ENCODE results near the gene C4orf51. TPM values are rescaled to one million over a fixed set of nuclear protein-coding genes. Genes with fewer than 3 reads are reported as not detected.

C4orf51 gene
- total and polyA plus RNA-seq, 2 of the 8 experiments (the other 6 are each of a cell fraction or from before 2014, with no cell fraction given) = 0.54 TPM; not detected in 1

DNA sequence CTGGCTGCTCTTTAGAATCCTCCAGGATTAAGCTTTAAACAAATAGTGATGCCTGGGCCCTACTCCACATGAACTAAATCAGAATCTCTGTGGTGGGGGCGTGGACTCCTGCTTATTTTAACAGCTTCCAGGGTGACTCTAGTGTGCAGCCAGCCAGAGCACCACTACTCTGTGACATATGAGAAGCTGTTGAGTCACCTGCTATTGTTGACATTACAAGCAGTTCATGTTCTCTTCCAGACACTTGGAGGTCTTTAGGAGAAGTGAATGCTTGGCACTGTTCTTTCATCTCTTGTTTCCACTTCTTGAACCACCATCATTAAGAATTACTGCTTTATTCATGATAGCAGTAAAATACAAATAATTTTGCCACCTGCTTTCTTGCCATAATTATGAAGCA is 426 bp upstream of the C4orf51 start (continued):
- TF ChIP-seq SIX5 (IDR thresholded peaks at IDR 0.05; ENCODE audit: low read depth, low read length) (no peak), FOSL1 (IDR thresholded peaks at IDR 0.05; ENCODE audit: insufficient read depth, low read depth, low read length) (no peak), CEBPB (IDR thresholded peaks at IDR 0.05; ENCODE audit: low read depth, low read length) (no peak), TAF1 (IDR thresholded peaks at IDR 0.05; ENCODE audit: low read depth, low read length) (no peak), KDM5A (IDR thresholded peaks at IDR 0.05; ENCODE audit: low read length) (no peak), SP4 (IDR thresholded peaks at IDR 0.05; ENCODE audit: low read length) (no peak), RNF2 (IDR thresholded peaks at IDR 0.05; ENCODE audit: borderline replicate concordance, low read depth, low read length, missing control alignments, poor library complexity, severe bottlenecking) (no peak), BACH1 (IDR thresholded peaks at IDR 0.05; ENCODE audit: low read length) (no peak), TCF12 (IDR thresholded peaks at IDR 0.05; ENCODE audit: low read depth, low read length) (no peak), CHD2 (IDR thresholded peaks at IDR 0.05; ENCODE audit: low read length) (no peak), GABPA (IDR thresholded peaks at IDR 0.05; ENCODE audit: borderline replicate concordance, insufficient read depth, low read length) (no peak), CBX8 (IDR thresholded peaks at IDR 0.05; ENCODE audit: borderline replicate concordance, low read depth, low read length) (no peak), EZH2 (IDR thresholded peaks at IDR 0.05; ENCODE audit: low read depth, low read length, severe bottlenecking) (no peak), TBP (IDR thresholded peaks at IDR 0.05; ENCODE audit: low read depth, low read length) (no peak), CTBP2 (IDR thresholded peaks at IDR 0.05; ENCODE audit: borderline replicate concordance, insufficient read depth, insufficient read length, low read length) (no peak), SIN3A (conservative IDR thresholded peaks at IDR 0.05 in 1 of 2, IDR thresholded peaks at IDR 0.05 in 1 of 2; ENCODE audit: low read depth in 1 of 2, low read length in 2 of 2) (no peak), BRCA1 (IDR thresholded peaks at IDR 0.05; ENCODE audit: low read depth, low read length) (no peak)
- TF ChIP-seq, protein P1, sequence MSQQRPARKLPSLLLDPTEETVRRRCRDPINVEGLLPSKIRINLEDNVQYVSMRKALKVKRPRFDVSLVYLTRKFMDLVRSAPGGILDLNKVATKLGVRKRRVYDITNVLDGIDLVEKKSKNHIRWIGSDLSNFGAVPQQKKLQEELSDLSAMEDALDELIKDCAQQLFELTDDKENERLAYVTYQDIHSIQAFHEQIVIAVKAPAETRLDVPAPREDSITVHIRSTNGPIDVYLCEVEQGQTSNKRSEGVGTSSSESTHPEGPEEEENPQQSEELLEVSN (IDR thresholded peaks at IDR 0.05) = no peak
- TF ChIP-seq, protein P2, sequence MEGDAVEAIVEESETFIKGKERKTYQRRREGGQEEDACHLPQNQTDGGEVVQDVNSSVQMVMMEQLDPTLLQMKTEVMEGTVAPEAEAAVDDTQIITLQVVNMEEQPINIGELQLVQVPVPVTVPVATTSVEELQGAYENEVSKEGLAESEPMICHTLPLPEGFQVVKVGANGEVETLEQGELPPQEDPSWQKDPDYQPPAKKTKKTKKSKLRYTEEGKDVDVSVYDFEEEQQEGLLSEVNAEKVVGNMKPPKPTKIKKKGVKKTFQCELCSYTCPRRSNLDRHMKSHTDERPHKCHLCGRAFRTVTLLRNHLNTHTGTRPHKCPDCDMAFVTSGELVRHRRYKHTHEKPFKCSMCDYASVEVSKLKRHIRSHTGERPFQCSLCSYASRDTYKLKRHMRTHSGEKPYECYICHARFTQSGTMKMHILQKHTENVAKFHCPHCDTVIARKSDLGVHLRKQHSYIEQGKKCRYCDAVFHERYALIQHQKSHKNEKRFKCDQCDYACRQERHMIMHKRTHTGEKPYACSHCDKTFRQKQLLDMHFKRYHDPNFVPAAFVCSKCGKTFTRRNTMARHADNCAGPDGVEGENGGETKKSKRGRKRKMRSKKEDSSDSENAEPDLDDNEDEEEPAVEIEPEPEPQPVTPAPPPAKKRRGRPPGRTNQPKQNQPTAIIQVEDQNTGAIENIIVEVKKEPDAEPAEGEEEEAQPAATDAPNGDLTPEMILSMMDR (IDR thresholded peaks at IDR 0.05; ENCODE audit: control extremely low read depth in 1 of 3, insufficient read depth in 1 of 3, low read depth in 1 of 3, low read length in 3 of 3) = no peak

Data from H1 (cell line).